Measurements from ENCODE around the gene DTNBP1.

DTNBP1 gene

GRCh38 chr6:15512126-15512525 lies 150.7 kb downstream of the DTNBP1 start:
- no peak for DNase-seq

- no peak for DNase-seq
Observed at GRCh38 chr6:15511248-15512125, 151.3 kb downstream of the DTNBP1 start.

- no peak for DNase-seq
Observed at GRCh38 chr6:15510536-15511247, 152.1 kb downstream of the DTNBP1 start.

- no peak for DNase-seq
Observed at GRCh38 chr6:15510121-15510520, 152.7 kb downstream of the DTNBP1 start.

GRCh38 chr6:15509335-15509933 lies 153.4 kb downstream of the DTNBP1 start:
- no peak for DNase-seq

GRCh38 chr6:15508931-15509330 lies 153.9 kb downstream of the DTNBP1 start:
- no peak for DNase-seq

GRCh38 chr6:15508441-15508871 lies 154.4 kb downstream of the DTNBP1 start:
- DNase-seq = no peak

GRCh38 chr6:15507746-15508145 lies 155.1 kb downstream of the DTNBP1 start:
- no peak for DNase-seq

- no peak for DNase-seq
Observed at GRCh38 chr6:15507221-15507620, 155.6 kb downstream of the DTNBP1 start.

- DNase-seq = no peak
Observed at GRCh38 chr6:15506066-15506465, 156.8 kb downstream of the DTNBP1 start.

- DNase-seq = no peak
Observed at GRCh38 chr6:15505463-15505918, 157.3 kb downstream of the DTNBP1 start.

- no peak for DNase-seq
Observed at GRCh38 chr6:15504581-15505350, 158.1 kb downstream of the DTNBP1 start.

- DNase-seq = no peak
Observed at GRCh38 chr6:15504040-15504495, 158.8 kb downstream of the DTNBP1 start.

GRCh38 chr6:15503346-15503680 lies 159.5 kb downstream of the DTNBP1 start:
- DNase-seq = no peak

GRCh38 chr6:15502446-15503345 lies 160.1 kb downstream of the DTNBP1 start:
- DNase-seq = no peak

- DNase-seq = no peak
Observed at GRCh38 chr6:15501826-15502445, 160.9 kb downstream of the DTNBP1 start.

- DNase-seq = no peak
Observed at GRCh38 chr6:15500901-15501825, 161.7 kb downstream of the DTNBP1 start.

GRCh38 chr6:15500078-15500740 lies 162.6 kb downstream of the DTNBP1 start:
- no peak for DNase-seq

GRCh38 chr6:15499591-15499990 lies 163.2 kb downstream of the DTNBP1 start:
- DNase-seq = no peak

- DNase-seq = no peak
Observed at GRCh38 chr6:15499125-15499524, 163.7 kb downstream of the DTNBP1 start.

Data from activated CD4-positive, alpha-beta T cell treated with anti-CD3 and anti-CD28 coated beads for 48 hours (primary cell).